Measurements from ENCODE around the gene POLE3. TPM values are rescaled to one million over a fixed set of nuclear protein-coding genes. Genes with fewer than 3 reads are reported as not detected.
A peak's percentile ranks its signal among the peaks of the same experiment; 100 is the strongest.
"Not testable (repeated sequence)": the region's sequence is repeated elsewhere in the genome, so short reads cannot be mapped to it uniquely, and the experiment has no call there.

Gene POLE3, protein sequence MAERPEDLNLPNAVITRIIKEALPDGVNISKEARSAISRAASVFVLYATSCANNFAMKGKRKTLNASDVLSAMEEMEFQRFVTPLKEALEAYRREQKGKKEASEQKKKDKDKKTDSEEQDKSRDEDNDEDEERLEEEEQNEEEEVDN
- 125 and 131 TPM in 2 replicates for total RNA-seq (2014; rRNA removed; shearing (Covaris generic))

DNA sequence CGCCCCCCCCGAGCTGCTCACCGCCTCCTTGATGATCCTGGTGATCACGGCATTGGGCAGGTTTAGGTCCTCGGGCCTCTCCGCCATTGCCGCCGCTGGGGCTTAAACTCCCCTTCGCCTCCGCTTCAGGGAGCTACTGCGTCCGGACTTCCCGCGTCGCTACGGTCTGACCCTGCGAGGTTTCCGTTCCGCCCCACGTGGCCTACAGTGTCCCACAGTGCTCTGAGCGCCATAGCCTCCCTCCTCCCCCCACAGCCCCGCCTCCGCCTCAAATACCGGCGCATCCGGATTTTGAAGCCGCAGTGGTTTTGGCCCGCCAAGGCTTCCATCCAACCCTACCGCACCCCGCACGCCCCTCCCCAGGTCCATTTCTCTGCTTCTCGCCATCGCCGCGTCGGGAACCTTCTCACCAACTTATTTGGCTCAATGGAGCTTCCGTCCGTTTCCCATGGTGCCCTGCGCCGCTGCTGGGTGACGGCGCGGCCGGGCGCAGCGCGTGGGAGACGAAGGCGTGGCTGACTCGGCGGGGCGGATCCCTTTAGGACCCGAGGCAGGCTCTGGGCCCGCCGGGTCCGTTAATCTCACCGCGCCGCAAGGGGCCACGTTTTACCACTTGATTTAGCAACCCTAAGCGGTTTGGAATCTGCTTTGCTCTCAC is at the start of gene POLE3, which contains the start of gene C9orf43:
Gene POLE3 (minus strand): TSS at position 469 of the 658 bp plus-strand sequence. CDS start 382 bp downstream, at position 87.
Gene C9orf43 (plus strand): TSS at position 541 of the 658 bp plus-strand sequence. CDS start 2,747 bp downstream, outside the sequence.
- peak; percentile 95 for DNase-seq (ENCODE audit: low spot score)

DNA sequence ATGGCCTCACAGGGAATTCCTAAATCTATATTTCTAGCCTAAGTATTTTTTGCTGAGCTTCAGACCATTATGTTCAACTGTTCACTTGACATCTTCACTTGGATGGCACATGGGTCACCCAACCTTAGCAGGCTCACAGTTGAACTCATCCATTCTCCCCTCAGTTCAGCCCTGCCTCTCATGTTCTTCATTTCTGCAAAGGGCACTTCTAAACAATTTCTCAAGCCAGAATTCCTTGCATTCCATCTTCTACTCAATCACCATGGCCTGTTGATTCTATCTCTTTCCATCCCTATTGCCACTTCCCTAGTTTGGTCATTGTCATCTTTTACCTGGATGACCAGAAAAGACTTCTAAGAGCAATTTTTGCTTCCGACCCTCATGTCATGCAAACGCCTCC is 45.8 kb upstream of the POLE3 start:
- DNase-seq (ENCODE audit: low spot score), result no peak

DNA sequence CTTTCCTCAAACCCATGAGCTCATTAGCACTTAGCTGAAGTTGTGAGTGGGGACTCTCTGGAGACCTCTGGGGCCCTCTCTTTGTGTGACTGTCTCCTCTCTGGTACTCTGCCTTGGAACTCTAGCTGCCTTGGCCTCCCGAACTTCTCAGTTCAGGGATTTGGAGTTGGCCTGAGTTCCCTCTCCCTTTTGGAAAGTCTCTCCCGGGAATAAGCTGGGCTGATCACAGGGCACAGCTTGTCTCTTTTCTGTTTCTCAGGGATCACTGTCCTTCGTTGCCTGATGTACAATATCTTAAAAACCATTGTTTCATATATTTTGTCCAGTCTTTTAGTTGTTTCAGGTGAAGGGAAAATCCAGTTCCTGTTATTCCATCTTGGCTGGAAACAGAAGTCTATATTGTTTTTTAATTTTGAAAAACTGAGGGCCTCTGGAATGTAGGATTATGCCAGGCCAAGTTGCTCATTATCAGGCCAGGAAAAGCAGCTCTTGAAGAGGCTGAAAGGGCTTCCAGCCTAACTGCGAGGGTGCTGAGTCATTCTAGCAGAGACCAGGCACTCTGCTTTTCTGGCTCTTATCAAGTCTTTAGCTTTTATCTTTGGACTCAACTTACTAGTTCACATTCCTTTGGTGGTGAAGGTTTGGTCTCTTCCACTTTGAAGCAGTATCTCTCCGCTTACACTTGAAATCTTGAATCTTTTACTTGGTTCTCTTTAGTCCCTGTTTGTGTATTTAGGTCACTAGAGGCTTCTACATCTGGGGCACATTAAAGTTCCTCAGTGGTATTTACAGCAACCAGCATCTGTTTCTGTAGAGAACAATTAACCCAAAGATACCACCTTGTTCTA is 44.7 kb upstream of the POLE3 start:
- peak; percentile 49 for DNase-seq (ENCODE audit: low spot score)

GRCh38 chr9:113452113-113452605 is 41.7 kb upstream of the POLE3 start:
- DNase-seq (ENCODE audit: low spot score), result no peak

DNA sequence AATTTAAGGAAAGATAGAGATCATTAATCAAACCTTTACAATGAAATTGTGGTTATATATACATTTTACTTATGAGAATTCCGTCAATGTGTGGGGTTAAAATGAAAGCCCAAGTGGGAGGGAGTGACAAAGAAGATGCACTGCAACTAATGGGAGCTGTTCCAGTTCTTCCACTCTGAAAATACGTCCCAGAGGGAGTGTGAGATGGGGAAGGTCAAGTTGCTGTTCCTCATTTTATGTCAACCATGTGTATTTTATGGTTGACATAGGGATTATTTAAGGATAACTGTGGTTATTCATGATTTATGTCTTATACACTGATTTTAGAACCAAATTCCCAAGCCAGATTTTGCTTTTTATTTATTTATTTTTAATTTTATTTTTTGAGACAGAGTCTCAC is 38.9 kb upstream of the POLE3 start:
- no peak for DNase-seq (ENCODE audit: low spot score)

DNA sequence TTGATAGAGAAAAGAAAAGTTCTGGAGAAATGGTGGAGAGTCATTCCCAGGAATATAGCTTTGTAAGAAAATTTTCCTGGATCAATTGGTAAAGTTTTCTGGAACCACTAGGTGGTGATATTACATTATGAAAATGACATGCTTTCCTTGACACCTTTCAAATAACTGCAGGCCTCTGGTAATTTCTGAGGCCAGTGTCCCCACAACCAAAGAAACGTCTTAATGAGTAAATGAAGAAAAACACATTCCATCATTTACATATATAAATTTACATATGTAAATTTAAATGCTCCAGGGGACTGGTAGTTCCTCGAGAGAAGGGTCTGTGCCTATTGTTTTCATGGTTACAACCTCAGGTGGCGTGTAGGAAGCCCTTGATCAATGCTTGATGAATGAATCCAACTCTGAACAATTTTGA is 35.9 kb upstream of the POLE3 start:
- peak; percentile 32 for DNase-seq (ENCODE audit: low spot score)

DNA sequence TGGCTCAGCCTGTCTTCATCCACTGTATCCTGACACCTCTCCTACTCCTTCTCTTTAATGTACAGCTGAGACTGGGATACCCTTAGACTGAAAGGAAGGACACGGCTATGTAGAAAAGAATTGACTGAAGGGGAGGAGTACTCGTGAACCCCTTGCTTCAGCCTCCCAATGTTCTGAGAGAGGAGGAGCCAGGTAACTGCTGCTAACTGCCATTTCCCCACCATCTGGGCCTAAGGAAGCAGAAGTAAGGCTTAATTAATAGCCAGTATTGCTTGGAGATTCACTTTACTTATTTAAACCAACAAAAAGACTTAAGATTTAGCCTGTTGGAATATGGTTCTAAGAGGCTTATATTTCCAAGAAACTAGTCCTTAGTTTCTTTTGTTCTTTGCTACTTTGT is 34.3 kb upstream of the POLE3 start:
- no peak for DNase-seq (ENCODE audit: low spot score)

DNA sequence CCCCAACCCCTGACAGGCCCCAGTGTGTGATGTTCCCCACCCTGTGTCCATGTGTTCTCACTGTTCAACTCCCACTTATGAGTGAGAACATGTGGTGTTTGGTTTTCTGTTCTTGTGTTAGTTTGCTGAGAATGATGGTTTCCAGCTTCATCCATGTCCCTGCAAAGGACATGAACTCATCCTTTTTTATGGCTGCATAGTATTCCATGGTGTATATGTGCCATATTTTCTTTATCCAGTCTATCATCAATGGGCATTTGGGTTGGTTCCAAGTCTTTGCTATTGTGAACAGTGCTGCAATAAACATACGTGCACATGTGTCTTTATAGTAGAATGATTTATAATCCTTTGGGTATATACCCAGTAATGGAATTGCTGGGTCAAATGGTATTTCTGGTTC is 27.2 kb upstream of the POLE3 start:
- DNase-seq (ENCODE audit: low spot score), result not testable (repeated sequence)

- DNase-seq (ENCODE audit: low spot score), result no peak
These were observed 26.4 kb upstream of the POLE3 start for GRCh38 chr9:113436728-113437515.

- DNase-seq (ENCODE audit: low spot score), result no peak
These were observed 20.7 kb upstream of the POLE3 start for GRCh38 chr9:113431191-113431590.

DNA sequence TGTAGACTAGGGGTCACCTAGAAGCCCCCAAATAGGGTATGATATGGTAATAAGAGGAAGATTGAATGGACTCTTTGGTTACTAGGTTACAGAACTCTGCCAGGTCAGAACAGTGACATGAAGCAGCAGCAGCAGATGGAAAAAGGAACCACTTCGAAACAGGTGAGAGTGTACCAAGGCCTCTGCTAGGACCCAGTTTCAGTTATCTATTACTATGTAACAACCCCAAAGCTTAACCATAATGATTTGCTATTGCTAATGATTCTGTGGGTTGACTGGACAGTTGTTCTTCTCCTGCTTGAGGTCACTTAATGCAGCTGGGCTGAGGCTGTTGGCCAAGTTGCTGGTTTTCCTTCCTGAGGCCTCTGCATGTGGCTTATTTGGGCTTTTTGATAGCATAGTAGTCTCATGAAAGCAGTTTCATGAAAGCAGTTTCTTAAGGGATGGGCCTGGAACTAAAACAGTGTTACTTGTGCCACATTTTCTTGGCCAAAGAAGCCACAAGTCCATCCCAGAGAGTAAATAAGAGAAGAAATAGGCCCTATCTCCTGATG is 17.7 kb upstream of the POLE3 start:
- DNase-seq (ENCODE audit: low spot score), result no peak

- DNase-seq (ENCODE audit: low spot score), result peak; percentile 35
These were observed 17.2 kb upstream of the POLE3 start for GRCh38 chr9:113427629-113428028.

GRCh38 chr9:113426701-113427100 is 16.2 kb upstream of the POLE3 start:
- no peak for DNase-seq (ENCODE audit: low spot score)

GRCh38 chr9:113425072-113425471 is 14.6 kb upstream of the POLE3 start:
- no peak for DNase-seq (ENCODE audit: low spot score)

DNA sequence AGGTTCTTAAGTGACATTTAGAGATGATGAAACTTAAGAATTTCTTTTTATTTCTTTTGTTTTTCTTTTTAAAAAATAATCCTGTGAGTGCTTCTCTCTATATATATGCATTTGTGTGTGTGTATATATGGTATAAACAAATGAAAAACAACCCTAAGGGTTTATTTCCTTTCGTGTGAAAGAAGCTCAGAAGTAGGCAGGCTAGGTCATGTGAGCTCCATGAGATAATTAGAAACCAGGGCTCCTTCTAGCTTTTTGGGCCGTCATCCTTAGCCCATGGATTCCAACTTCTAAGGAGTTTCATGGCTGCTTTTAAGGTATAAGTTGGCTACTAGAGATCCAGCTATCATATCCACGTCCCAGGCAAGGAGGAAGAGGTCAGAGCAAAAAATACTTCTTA is 11.3 kb upstream of the POLE3 start:
- DNase-seq (ENCODE audit: low spot score), result no peak

DNA sequence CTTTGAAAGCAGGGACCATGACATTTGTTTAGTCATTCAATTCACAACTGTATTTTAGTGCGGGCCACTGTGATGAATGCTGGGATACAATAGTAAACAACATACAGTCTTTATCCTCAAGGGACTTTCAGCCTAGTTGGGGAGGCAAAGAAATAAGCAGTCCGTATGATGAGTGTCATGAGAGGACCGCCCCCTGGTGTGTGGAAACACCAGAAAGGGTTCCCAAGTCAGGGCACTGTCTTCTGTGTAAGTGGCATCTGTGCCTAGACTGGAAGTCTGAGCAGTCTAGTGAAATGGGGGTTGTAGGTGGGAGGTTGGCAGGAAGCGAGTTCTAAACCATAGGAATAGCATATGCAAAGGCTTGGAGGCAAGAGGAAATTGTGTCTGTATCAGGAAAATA is 6.9 kb upstream of the POLE3 start:
- DNase-seq (ENCODE audit: low spot score), result no peak

DNA sequence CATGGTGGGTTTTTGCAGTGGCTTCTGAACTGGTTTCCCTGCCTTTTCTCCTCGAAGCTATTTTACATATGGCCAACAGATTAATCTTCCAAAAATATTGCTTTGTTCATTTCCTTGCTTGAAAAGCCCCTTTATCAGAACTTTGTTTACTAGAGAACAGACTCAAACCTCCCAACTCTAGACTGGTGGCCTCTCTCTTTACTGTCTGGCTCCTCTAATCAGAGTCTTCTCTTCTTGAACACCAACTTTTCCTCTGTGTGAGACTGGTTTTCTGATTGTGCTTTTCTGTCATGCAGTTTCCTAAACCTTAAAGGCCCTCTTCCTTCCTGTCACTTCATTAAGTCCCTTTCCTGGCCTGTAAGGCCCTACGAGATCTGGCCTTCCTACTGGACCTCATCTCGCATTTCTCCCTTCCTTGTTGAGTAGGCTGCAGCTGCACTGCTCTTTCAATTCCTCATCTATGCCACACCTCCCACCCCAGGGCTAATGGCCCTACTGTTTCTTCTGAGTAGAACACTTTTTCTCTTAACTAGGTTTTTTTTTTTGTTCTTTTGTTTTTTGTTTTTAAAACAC is 5.8 kb upstream of the POLE3 start:
- no peak for DNase-seq (ENCODE audit: low spot score)

DNA sequence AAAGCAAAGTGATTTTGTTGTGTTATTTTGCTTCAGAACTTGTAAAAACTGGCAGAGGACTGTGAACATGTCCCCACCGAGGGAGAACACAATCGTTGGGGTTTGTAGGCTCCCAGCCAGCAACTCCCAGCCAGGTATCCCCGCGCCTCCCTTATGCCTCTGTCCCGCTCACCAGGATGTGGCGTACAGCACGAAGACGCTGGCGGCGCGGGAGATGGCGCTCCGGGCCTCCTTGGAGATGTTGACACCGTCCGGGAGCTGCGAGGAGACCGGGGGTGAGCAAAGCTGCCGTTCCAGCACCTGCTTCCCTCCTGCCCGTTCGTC is 630 bp downstream of the POLE3 start:
- DNase-seq (ENCODE audit: low spot score), result no peak

- DNase-seq (ENCODE audit: low spot score), result no peak
These were observed 994 bp downstream of the POLE3 start for GRCh38 chr9:113409481-113409880.

DNA sequence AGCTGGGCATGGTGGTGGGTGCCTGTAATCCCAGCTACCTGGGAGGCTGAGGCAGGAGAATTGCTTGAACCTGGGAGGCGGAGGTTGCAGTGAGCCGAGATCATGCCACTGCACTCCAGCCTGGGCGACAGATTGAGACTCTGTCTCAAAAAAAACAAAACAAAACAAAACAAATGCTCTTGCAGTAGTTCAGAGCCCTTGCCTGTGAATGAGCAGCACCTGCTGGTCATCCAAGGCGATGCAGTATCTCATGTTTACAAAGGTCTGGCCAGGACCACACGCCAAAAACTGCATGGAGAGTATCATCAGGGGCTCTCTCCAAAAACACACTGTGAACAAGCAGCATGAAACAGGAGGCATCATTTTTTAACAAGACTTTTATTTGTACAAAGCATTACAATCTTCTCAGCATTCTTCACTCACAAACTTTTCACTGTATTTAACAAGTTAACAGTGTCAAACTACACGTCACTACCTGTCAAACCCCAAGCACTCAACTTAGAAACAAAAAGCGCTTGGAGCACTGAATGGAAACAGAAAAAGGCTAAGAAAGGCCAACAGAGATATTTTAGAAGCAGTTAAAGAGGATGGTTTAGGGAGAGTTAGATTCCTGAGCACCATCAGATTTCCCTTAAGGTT is 3.5 kb downstream of the POLE3 start:
- DNase-seq (ENCODE audit: low spot score), result peak; percentile 68

DNA sequence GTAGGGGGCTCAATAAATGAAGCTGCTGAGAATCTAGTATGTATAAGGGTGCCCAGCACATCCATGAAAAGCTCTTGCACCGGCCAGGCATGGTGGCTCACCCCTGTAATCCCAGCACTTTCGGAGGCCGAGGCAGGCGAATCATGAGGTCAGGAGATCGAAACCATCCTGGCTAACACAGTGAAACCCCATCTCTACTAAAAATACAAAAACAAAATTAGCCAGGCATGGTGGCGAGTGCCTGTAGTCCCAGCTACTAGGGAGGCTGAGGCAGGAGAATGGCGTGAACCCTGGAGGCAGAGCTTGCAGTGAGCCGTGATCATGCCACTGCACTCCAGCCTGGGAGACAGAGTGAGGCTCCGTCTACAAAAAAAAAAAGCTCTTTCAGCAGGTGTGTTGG is 4.1 kb downstream of the POLE3 start:
- DNase-seq (ENCODE audit: low spot score), result not testable (repeated sequence)

Measured in H4 (cell line).